OCI-M2 (cell line): Measurements from ENCODE around the gene ITGA5.

Experiments used
- DNase-seq: peaks from one replicate; lab custom pipeline; 2025; ENCODE audit not compliant: unreplicated experiment; lab: John Stamatoyannopoulos, UW

ITGA5 gene

GRCh38 chr12:54419088-54419887, at the start of gene ITGA5:
Gene ITGA5 (minus strand): TSS chr12:54419266. CDS start chr12:54419198, 68 bp downstream.
- no peak for DNase-seq

DNA sequence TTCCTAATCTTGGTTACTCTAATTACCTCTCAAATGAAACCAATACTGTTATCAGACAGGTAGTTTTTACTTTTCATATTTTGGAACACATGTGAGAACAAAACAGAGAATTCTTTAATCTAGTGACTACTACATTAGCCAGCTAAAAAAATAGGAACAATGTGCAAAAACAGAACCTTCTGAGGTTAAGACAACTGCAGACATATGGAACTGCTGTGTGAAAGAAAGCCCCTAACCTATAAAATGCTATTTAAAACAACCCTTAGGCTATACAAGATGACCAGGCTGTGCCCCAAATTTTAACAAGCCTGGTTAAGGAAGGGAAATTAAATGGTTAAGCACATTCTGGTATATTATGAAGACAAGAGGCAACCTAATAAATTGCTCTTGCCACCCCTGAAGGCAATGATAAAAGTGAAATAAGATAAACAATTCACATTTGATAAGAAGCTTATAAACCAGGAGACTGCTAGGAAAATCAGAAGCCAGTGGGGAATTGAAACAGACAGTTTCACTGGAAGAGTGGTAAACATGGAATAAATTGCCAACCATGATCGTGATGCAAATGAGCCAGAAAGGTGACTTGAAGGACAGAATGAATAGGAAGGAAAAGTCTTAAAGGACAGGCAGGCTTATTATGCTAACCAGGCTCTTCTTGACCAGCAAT, 46.9 kb upstream of the ITGA5 start:
- no peak for DNase-seq

DNA sequence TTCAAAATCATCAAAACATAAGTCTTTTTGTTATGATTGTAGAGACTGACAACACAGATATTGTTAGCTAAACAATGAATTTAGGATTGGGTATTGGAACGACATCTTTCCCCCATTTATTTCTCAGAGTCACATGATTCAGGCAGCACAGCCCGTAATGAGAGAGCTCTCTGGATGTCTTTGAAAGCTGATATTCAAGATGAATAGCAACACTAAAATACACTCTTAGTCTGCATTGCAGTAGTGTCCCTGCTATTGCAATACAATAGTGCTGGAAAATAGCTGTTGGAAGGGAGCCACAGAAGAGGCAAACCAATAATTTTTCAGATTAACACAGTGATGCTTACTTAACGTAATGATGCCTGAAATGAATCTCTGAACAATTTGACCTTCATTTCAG, 44.4 kb upstream of the ITGA5 start:
- no peak for DNase-seq

GRCh38 chr12:54463034-54463433, 44.0 kb upstream of the ITGA5 start:
- no peak for DNase-seq

DNA sequence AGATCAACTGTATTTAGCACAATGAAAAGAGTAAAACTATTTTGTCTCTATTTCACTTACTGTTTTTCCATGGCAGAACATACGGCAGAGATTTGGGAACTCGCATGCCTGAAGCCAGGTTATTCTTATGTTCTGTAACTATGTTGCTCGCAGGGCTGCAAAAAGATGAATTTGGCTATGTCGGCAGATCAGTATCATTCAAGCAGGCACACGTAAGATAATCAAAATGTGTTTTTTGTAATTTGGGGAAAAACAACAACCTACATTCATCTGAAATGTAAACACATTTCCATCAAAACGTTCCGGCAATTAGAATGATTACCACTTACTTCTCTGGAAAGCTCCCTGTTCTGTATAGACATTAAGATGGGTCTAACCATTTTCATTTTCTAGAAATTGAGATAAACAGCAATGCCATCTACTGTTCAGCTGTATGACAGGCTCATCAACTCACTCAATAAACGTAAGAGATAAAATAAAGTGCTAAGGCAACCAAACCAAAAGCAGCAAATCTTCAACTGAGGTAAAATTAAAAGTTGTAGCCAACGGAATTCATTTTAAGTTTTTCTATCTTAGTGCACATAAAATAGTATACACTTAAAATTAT, 41.4 kb upstream of the ITGA5 start:
- no peak for DNase-seq

DNA sequence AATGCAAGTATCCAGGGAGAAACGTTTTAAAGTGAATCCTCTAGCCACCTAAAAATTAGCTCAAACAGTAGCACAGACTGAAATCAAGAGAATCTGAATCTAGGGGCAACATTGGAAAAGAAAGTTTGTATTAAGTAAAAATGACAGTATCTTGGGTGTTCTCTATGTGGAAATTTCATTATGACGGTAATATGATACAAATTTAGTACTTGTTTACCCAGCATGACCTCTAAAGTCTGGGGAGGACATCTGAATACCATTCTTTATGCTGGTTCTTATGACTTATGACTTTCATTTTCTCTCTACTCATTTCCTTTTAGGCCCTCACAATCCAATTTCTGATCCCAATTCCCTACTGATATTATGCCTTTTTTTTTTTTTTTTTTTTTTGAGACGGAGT, 40.3 kb upstream of the ITGA5 start:
- no peak for DNase-seq

GRCh38 chr12:54455760-54456469, 36.8 kb upstream of the ITGA5 start:
- no peak for DNase-seq

DNA sequence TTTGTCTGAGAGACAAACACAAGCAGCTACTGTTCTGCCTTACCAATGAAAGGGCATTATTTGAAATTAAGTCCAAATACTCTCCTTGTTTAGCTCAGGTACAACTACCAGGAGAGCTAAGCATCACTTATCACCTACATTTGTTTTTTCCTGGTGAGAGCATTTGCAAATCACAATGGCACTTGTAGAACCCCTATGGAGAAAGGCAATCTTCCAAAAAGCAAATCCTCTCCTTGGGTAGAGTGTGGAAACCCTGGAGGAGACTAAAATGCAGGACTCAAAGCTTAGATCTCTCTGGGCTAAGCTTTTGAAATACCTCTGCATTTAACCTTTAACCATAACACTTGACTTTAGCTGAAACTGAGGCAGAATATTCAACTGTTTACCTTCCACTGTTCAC, 33.6 kb upstream of the ITGA5 start:
- DNase-seq = no peak

- DNase-seq = no peak
Observed at GRCh38 chr12:54448344-54448743, 29.3 kb upstream of the ITGA5 start.

- DNase-seq = no peak
Observed at GRCh38 chr12:54447917-54448316, 28.9 kb upstream of the ITGA5 start.

GRCh38 chr12:54444206-54444605, 25.1 kb upstream of the ITGA5 start:
- DNase-seq = no peak

DNA sequence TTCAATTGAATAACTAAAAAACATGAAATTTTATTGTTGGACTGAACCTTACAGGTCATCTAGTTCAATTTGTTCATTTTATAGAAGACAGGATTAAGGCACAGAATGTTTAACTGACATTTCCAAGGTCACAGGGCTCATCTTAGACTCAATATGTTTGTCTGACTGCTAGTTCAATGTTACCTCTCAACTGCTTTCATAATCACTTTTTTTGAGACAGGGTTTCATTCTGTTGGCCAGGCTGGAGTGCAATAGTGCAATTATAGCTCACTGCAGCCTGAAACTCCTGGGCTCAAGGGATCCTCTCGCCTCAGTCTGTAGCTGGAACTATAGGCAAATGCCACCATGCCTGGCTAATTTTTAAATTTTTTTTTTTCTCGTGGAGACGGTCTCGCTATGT, 24.4 kb upstream of the ITGA5 start:
- no peak for DNase-seq

DNA sequence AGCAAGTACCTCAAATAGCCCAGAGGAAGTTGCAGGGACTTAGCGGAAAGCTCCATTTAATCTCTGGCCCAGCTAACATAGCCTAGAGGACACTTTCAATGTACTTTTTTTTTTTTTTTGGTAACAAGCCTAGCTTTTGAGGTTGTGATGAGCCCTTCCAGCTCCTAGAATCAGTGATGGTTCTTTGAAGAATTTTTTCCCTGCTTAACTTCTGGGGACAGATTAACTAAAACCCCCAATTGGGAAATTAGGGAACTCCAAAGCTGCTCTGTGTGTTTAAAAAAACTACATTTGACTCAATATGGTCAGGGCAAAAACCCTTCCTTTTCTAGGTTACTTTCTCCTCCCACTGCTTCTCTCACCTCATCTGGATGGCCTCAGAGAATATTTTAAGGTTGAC, 23.9 kb upstream of the ITGA5 start:
- no peak for DNase-seq

DNA sequence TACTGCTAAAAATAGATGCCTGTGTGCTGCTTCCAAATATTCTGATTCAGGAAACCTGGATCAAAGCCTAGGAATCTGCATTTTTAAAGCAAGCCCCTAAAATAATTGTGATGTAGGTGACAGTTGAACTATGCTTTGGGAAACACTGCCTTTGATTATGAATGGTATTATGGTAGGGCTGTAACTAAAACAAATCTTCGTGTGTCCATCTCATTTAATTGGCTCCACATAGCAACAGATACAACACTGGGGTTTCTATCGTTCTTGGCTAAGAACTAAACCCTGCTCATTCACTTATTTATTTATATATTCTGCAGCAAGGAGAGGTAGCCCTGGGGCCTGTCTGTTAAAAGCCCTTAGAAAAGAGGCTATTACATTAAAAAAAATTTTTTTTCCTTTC, 23.0 kb upstream of the ITGA5 start:
- DNase-seq = no peak

DNA sequence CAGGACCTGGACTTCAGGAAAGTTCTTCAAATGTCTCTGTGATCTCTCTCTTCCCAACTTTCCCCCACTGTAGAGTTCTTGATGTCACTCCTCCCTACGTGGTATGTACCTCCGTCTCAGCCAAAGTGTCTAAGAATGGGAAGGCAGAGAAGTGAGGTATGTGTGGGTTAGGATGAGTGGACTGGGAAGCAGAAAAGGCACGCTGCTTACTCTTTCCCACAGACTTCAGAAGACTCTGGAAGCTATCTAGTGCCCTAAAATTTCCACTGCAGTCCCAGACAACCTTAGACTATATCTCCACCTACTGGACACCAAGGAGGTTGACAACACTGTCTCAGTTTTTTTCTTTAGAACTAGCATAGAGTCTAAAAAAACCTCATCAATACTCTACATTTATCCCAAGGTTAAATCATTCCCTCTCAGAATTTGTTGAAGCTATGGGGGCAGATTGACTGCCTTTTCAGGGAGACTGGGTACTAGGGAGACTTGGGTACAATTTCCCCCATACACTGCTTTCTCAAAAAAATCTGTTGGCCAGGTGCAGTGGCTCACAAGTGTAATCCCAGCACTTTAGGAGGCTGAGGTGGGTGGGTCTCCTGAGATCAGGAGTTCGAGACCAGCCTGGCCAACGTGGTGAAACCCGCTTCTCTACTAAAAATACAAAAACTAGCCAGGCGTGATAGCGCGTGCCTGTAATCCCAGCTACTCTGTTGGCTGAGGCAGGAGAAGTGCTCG, 20.6 kb upstream of the ITGA5 start:
- no peak for DNase-seq

- no peak for DNase-seq
Observed at GRCh38 chr12:54439096-54439495, 20.0 kb upstream of the ITGA5 start.

GRCh38 chr12:54438517-54438916, 19.5 kb upstream of the ITGA5 start:
- no peak for DNase-seq

DNA sequence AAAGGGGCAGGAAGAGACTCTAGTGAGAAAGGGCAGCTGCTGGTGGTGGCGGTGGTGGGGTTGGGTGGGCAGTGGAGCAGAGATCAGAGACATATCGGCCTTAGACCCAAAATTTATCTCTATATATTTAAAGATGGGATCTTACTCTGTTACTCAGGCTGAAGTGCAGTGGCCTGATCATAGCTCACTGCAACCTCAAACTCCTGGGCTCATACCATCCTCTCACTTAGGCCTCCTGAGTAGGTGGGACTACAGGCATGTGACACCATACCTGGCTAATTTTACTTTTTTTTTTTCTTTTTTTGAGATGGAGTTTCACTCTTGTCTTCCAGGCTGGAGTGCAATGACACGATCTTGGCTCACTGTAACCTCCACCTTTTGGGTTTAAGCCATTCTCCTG, 18.6 kb upstream of the ITGA5 start:
- DNase-seq = no peak

DNA sequence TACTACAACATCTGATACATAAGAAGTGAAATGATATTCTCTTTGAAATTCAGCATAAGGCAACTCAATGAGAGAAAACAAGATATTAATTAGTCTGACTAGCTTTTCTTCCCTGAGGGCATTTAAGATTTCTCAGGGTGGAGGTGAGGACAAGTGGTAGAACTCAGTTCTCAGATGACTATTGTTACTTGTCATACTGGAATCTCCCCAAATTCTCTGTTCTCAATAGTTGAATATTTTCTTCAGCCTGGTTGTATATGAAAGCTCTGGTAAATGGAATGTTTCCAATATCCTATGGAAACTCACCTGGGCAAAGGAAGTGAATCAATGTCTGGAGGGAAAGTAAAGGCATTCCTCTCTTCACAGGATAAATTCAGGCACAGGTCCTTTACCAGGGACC, 18.2 kb upstream of the ITGA5 start:
- DNase-seq = no peak

DNA sequence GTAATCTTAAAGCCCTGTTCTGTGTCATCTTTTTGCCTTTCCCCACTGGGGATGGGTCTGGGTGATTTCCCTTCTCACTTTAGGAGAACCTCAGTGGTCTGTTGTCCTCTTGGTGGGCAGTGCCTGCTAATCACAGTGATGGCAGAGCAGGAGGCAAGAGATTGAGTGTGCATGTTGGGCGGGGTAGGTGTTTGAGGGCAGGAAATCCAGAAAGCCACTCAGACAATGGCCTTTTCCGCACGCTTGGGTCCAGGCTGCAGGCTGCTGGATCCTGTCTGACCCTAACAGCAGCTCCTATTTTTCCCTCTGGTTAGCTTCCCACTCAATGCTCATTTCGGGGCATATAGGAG, 13.7 kb upstream of the ITGA5 start:
- no peak for DNase-seq
